ENCODE data around the gene SMAD6. TPM values are rescaled to one million over a fixed set of nuclear protein-coding genes. Genes with fewer than 3 reads are reported as not detected.

The SMAD6 gene
- total and polyA plus RNA-seq, 12 donors, result 6.6 to 43.4 (median 19.7) TPM

DNA sequence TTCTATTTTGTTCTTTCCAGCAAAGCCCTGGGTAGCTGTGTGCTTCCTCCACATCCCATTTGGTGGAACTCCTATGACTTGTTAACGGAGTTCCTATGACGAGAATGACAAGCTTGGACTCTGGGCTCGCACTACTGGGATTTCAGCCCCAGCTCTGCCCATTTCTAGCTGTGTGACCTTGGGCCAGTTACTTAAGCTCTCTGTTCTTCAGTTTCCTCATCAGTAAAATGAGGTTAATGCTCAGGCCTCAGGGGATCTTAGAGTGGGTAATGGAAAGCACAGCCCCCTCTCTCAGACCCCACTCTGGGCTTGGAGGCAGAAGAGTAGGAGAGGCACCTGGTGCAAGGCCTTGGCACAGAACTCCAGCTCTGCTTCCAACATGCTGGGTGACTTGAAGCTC is 123.1 kb downstream of the SMAD6 start:
- Histone ChIP-seq H3K27me3 (no peaks in the 10 kb centered on the region), H3K4me1 (peaks cover 0 to 25% (median 0%) of the 10 kb centered on the region in 9 donors), H3K27ac (no peak overlapping the region), H3K36me3 (no peaks in the 10 kb centered on the region), H3K4me3 (no peak overlapping the region), H3K9me3 (no peaks in the 10 kb centered on the region)
- ATAC-seq, result no peak
- intact Hi-C loops (cut with DNase I), result loop anchor here in 1 of 10 donors (2.0 kb wide), 1 partner anchor 20 kb away; no protein-coding TSS in a partner anchor
- DNase-seq, result no peak
- WGBS, 2 donors, result 96 to 100% methylated on average over 3 of the region's 3 CpGs
- TF ChIP-seq CTCF (IDR thresholded peaks at IDR 0.05), result no peak

DNA sequence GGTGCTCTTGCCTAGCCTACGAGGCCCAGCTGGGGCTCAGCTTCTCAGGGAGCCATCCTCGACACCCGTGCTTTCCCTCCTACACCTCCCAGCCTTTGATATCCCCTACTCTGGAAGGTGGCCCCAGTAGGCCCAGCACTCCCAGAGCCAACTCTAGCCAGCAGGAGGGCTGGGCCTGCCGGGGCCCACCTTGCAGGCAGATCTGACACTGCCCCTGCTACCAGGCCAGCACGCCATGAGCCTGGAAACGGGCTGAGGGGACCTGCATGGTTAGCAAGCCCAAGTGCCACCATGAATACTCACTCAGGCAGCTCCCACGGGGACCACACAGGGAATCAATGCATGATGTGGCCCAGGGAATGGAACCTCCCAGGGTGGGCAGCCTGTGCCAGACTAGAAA is 123.7 kb downstream of the SMAD6 start:
- TF ChIP-seq CTCF (IDR thresholded peaks at IDR 0.05), result no peak
- no peaks in the 10 kb centered on the region for H3K27me3 ChIP-seq
- H3K27ac ChIP-seq, result no peak overlapping the region
- peaks cover 0 to 25% (median 0%) of the 10 kb centered on the region in 9 donors for H3K4me1 ChIP-seq
- H3K4me3 ChIP-seq, result no peak overlapping the region
- no peaks in the 10 kb centered on the region for H3K9me3 ChIP-seq
- intact Hi-C loops (cut with DNase I), result loop anchor here in 1 of 10 donors (2.0 kb wide), 1 partner anchor 19 kb away; no protein-coding TSS in a partner anchor
- no peak for DNase-seq
- WGBS, 2 donors, result 93 to 94% methylated on average over 7 of the region's 7 CpGs
- ATAC-seq, result no peak
- H3K36me3 ChIP-seq, result no peaks in the 10 kb centered on the region

- intact Hi-C loops (cut with DNase I), result no loop called here
- no peaks in the 10 kb centered on the region for H3K27me3 ChIP-seq
- no peaks in the 10 kb centered on the region for H3K36me3 ChIP-seq
- no peak for TF ChIP-seq CTCF (IDR thresholded peaks at IDR 0.05)
- no peaks in the 10 kb centered on the region for H3K9me3 ChIP-seq
- ATAC-seq, result no peak
- WGBS, 2 donors, result 88 to 94% methylated on average over 3 of the region's 3 CpGs
- no peak overlapping the region for H3K4me3 ChIP-seq
- H3K27ac ChIP-seq, result no peak overlapping the region
- DNase-seq, result no peak
- H3K4me1 ChIP-seq, result peaks cover 0 to 25% (median 0%) of the 10 kb centered on the region in 9 donors
These were observed 124.5 kb downstream of the SMAD6 start for GRCh38 chr15:66826507-66826906.

DNA sequence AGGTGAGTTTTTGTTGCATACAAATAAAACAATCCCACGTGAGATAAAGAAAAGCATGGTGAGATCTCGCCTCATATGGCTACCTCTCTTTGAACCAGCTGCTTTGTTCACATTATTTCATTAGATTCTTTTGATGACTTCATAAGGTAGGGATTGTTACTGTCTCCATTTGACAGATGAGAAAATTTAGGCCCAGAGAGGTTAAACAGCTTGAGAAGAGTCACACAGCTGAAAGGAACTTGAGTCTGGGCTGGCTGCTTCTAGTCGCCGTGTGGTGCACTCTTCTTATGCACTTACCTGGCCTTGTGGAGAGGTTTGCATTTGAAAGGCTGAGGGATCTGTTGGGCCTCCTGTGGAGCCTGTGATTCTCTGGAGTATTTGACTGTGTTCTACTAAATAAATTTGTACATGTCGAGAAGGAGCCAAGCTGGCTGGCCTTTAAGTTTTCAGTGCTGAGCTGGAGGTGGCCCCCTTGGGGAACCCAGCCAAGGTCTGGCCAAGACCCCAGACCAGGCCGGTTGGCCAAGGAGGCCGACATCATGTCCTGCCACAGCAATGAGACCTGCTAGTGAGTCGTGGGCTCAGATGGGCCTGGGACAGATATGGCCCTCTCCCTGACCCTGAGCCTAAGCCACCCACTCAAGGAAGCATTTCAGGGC is 125.1 kb downstream of the SMAD6 start:
- H3K4me3 ChIP-seq, result no peak overlapping the region
- no peaks in the 10 kb centered on the region for H3K36me3 ChIP-seq
- no peaks in the 10 kb centered on the region for H3K27me3 ChIP-seq
- no peak overlapping the region for H3K27ac ChIP-seq
- H3K9me3 ChIP-seq, result no peaks in the 10 kb centered on the region
- DNase-seq (no peak), ATAC-seq (no peak)
- 88 to 91% methylated on average over 8 of the region's 8 CpGs for WGBS, 2 donors
- H3K4me1 ChIP-seq, result peaks cover 0 to 25% (median 0%) of the 10 kb centered on the region in 9 donors
- no peak for TF ChIP-seq CTCF (IDR thresholded peaks at IDR 0.05)
- intact Hi-C loops (cut with DNase I), result no loop called here

All from heart right ventricle (tissue), 16 donors.